GM10248 (cell line): ENCODE results near the gene CDC42BPG.

Source experiments
- CTCF ChIA-PET: fragments of 300-600 bp; sonication (Branson Sonifier 250); formaldehyde crosslinking; extraction: SDS; loops from one replicate; lab custom pipeline; 2021; ENCODE audit warnings: antibody characterized with exemption; lab: Yijun Ruan, JAX
- POLR2A ChIA-PET: fragments of 350-650 bp; sonication (Branson Sonifier 250); formaldehyde crosslinking; extraction: SDS; loops from one replicate; lab custom pipeline; 2020; ENCODE audit warnings: antibody characterized with exemption; lab: Yijun Ruan, JAX
- DNase-seq: peaks from one replicate; pipeline ENCODE4 v3.0.0; 2012; ENCODE audit errors: extremely low spot score
- CTCF ChIP-seq: IDR thresholded peaks from 2 replicates; pipeline ENCODE4 v1.5.1; 2012; ENCODE audit warnings: mild to moderate bottlenecking, low read depth; ENCODE audit errors: extremely low read depth, missing control alignments, control extremely low read depth

Gene CDC42BPG

GRCh38 chr11:64871492-64871891, 27.0 kb upstream of the CDC42BPG start:
- CTCF ChIA-PET, result interaction anchor here (12.5 to 31.5 kb wide), 2 partner anchors 17 to 19 kb away, joined by 152 to 1137 read pairs; partner anchors contain the start of gene CDC42BPG

GRCh38 chr11:64870893-64871466, 26.5 kb upstream of the CDC42BPG start:
- ChIA-PET CTCF (interaction anchor here (16.7 to 33.1 kb wide), 2 partner anchors 16 to 21 kb away, joined by 356 to 1137 read pairs; partner anchors contain the start of genes CDC42BPG and EHD1), POLR2A (interaction anchor here (1.2 to 13.1 kb wide), 3 partner anchors 6 to 16 kb away, joined by 3 to 225 read pairs (median 21); partner anchors contain the start of gene EHD1)
- TF ChIP-seq CTCF, result no peak
- no peak for DNase-seq

More at GRCh38 chr11:64871492-64871891, 27.0 kb upstream of the CDC42BPG start:
- no peak for TF ChIP-seq CTCF
- POLR2A ChIA-PET, result interaction anchor here (2.4 kb wide), 1 partner anchor 9 kb away, joined by 23 read pairs; no protein-coding TSS in a partner anchor
- no peak for DNase-seq

- ChIA-PET POLR2A (interaction anchor here (1.2 to 13.1 kb wide), 3 partner anchors 7 to 15 kb away, joined by 3 to 225 read pairs (median 21); partner anchors contain the start of gene EHD1), CTCF (interaction anchor here (1.6 to 33.1 kb wide), 4 partner anchors 9 to 21 kb away, joined by 3 to 1137 read pairs (median 188); partner anchors contain the start of genes CDC42BPG and EHD1)
- DNase-seq, result no peak
- no peak for TF ChIP-seq CTCF
These were observed 25.9 kb upstream of the CDC42BPG start for GRCh38 chr11:64870176-64870892.

- peak; percentile 46 for TF ChIP-seq CTCF
- POLR2A ChIA-PET, result interaction anchor here (0.7 to 13.1 kb wide), 7 partner anchors 7 to 67 kb away, joined by 3 to 225 read pairs (median 7); partner anchors contain the start of genes EHD1 and MAP4K2
- no peak for DNase-seq
- CTCF ChIA-PET, result interaction anchor here (0.9 to 33.1 kb wide), 6 partner anchors 8 to 157 kb away, joined by 3 to 1137 read pairs (median 12); partner anchors contain the start of genes CDC42BPG and EHD1
These were observed 25.2 kb upstream of the CDC42BPG start for GRCh38 chr11:64869571-64870175.

GRCh38 chr11:64868904-64869570, 24.6 kb upstream of the CDC42BPG start:
- ChIA-PET POLR2A (interaction anchor here (0.7 to 13.1 kb wide), 7 partner anchors 8 to 66 kb away, joined by 3 to 225 read pairs (median 7); partner anchors contain the start of genes EHD1 and MAP4K2), CTCF (interaction anchor here (0.9 to 33.1 kb wide), 6 partner anchors 8 to 157 kb away, joined by 3 to 1137 read pairs (median 12); partner anchors contain the start of genes CDC42BPG and EHD1)
- no peak for DNase-seq
- no peak for TF ChIP-seq CTCF
